HFFc6 (cell line): ENCODE results near the gene SMG6. TPM values are rescaled to one million over a fixed set of nuclear protein-coding genes. Genes with fewer than 3 reads are reported as not detected.

ENCODE experiments used
- DNase-seq: peaks from one replicate; pipeline ENCODE4 v3.0.0-alpha.2; 2018
- H3K27ac Mint-ChIP-seq: 2 replicates; pipeline ENCODE4 v1.8.0; 2020; ENCODE audit warnings: mild to moderate bottlenecking, mixed read lengths
- H3K27me3 Mint-ChIP-seq: 2 replicates; pipeline ENCODE4 v1.8.0; 2021; ENCODE audit warnings: mild to moderate bottlenecking, moderate library complexity, mixed read lengths; ENCODE audit not compliant: insufficient read depth
- H3K36me3 Mint-ChIP-seq: 2 replicates; pipeline ENCODE4 v1.8.0; 2021; ENCODE audit warnings: low read depth, mixed read lengths
- H3K4me1 Mint-ChIP-seq: 2 replicates; pipeline ENCODE4 v1.8.0; 2020; ENCODE audit warnings: low read depth, mixed read lengths
- H3K4me3 Mint-ChIP-seq: 2 replicates; pipeline ENCODE4 v1.8.0; 2020; ENCODE audit warnings: mild to moderate bottlenecking, moderate library complexity, mixed read lengths
- H3K9me3 Mint-ChIP-seq: 2 replicates; pipeline ENCODE4 v1.8.0; 2020; ENCODE audit warnings: mild to moderate bottlenecking, mixed read lengths
- CTCF ChIP-seq: fragments of 200-600 bp; sonication (generic); IDR thresholded peaks from 2 replicates; pipeline ENCODE4 v1.5.0; 2021; ENCODE audit warnings: antibody characterized with exemption, mild to moderate bottlenecking
- total RNA-seq, 6 experiments: library from RNA; stranded (reverse); fragmentation: NEBNext Ultra II Directional; extraction: Animal tissue kit (Norgen Biotek cat#: 25700); gene quantifications; 2 replicates in 1 of 6; 3 replicates in 5 of 6; pipeline ENCODE4 v1.2.3, GENCODE V29; 2021

Gene SMG6
- total RNA-seq, 6 experiments from 2014 or later, result 29.5 to 37.4 (median 31.8) TPM

GRCh38 chr17:2299756-2300155, 3.8 kb downstream of the SMG6 start:
- Mint-ChIP-seq H3K9me3 (no peaks in the 10 kb centered on the region), H3K27ac (no peak overlapping the region), H3K4me3 (no peak overlapping the region), H3K36me3 (peaks cover 48% of the 10 kb centered on the region), H3K4me1 (peaks cover 33% of the 10 kb centered on the region), H3K27me3 (no peaks in the 10 kb centered on the region; the same call in 1 of the 2 replicates)
- DNase-seq, result no peak
- no peak for TF ChIP-seq CTCF

GRCh38 chr17:2299136-2299535, 4.4 kb downstream of the SMG6 start:
- Mint-ChIP-seq H3K27me3 (no peaks in the 10 kb centered on the region; the same call in 1 of the 2 replicates), H3K9me3 (no peaks in the 10 kb centered on the region), H3K36me3 (peaks cover 52% of the 10 kb centered on the region), H3K27ac (no peak overlapping the region), H3K4me1 (peaks cover 38% of the 10 kb centered on the region), H3K4me3 (no peak overlapping the region)
- DNase-seq, result no peak
- no peak for TF ChIP-seq CTCF

DNA sequence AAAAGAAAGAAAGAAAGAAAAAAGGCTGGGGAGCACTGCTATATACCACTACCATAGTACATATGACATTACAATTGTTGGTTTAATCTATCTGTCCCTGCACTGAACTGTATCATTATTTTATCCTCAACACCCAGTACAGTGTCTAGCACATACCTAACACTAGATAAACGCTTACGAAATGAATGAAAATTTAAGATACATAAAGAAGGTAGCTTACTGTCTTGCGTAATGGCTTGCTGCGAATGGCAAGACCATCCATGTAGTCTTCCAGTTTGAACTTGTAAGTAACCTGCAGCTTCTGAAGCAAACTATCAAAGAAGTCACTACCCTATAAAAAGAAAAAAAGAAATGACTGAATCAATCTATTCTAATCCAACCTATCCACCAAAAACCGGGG, 6.6 kb downstream of the SMG6 start:
- TF ChIP-seq CTCF, result no peak
- no peak overlapping the region for H3K27ac Mint-ChIP-seq
- no peak overlapping the region for H3K4me3 Mint-ChIP-seq
- H3K4me1 Mint-ChIP-seq, result peaks cover 44% of the 10 kb centered on the region
- no peaks in the 10 kb centered on the region for H3K9me3 Mint-ChIP-seq
- H3K36me3 Mint-ChIP-seq, result peaks cover 57% of the 10 kb centered on the region
- DNase-seq, result no peak
- H3K27me3 Mint-ChIP-seq, result no peaks in the 10 kb centered on the region; the same call in 1 of the 2 replicates

DNA sequence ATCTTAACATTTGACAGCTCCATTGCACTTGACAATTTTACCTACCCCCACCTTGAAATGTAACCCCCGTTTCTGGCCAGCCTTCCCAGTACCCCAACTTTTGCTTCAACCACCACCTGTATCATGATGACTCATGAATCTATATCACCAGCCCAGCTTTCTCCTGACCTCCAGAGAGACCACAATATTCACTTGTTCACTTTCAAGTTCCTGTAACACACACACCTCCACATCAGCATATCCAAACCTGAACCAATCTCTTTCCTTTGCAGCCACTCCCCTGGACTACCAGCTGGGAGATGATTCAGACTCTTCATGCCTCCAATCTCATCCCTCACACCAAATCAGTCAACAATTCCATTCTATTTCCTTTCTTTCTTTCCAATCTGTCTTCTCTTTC, 8.0 kb downstream of the SMG6 start:
- no peak overlapping the region for H3K4me3 Mint-ChIP-seq
- no peaks in the 10 kb centered on the region; the same call in 1 of the 2 replicates for H3K27me3 Mint-ChIP-seq
- peaks cover 41% of the 10 kb centered on the region for H3K4me1 Mint-ChIP-seq
- no peak for TF ChIP-seq CTCF
- H3K36me3 Mint-ChIP-seq, result peaks cover 64% of the 10 kb centered on the region
- no peak for DNase-seq
- H3K27ac Mint-ChIP-seq, result peak overlapping the region; percentile 10; the same call in 1 of the 2 replicates
- no peaks in the 10 kb centered on the region for H3K9me3 Mint-ChIP-seq

- no peak overlapping the region for H3K4me3 Mint-ChIP-seq
- peak overlapping the region; percentile 41 for H3K27ac Mint-ChIP-seq
- H3K4me1 Mint-ChIP-seq, result peaks cover 39% of the 10 kb centered on the region
- peak; percentile 28 for DNase-seq
- H3K27me3 Mint-ChIP-seq, result peaks cover 1% of the 10 kb centered on the region; the same call in 1 of the 2 replicates
- H3K9me3 Mint-ChIP-seq, result no peaks in the 10 kb centered on the region
- TF ChIP-seq CTCF, result no peak
- H3K36me3 Mint-ChIP-seq, result peaks cover 52% of the 10 kb centered on the region
Observed at GRCh38 chr17:2292100-2292499, 11.5 kb downstream of the SMG6 start.
